Panc1 (cell line): ENCODE measurements around the gene NSDHL. TPM values are rescaled to one million over a fixed set of nuclear protein-coding genes. Genes with fewer than 3 reads are reported as not detected.

Source experiments
- ATAC-seq: fragments of 200-7000 bp; cut with Tn5 transposase; 2 replicates; pipeline ENCODE4 v1.9.1; 2020; ENCODE audit warnings: mild to moderate bottlenecking, moderate library complexity
- BruUV-seq: library from RNA; stranded (reverse); fragments of 400-500 nt; replicated peaks from 2 replicates; lab custom pipeline; 2021; lab: Mats Ljungman, UMichigan
- CTCF ChIA-PET: fragments of 300-600 bp; sonication (Branson Sonifier 250); formaldehyde crosslinking; loops from one replicate; lab custom pipeline; 2022; ENCODE audit warnings: antibody characterized with exemption; lab: Charles Lee
- POLR2A ChIA-PET: fragments of 300-600 bp; sonication (Branson Sonifier 250); formaldehyde crosslinking; loops from one replicate; lab custom pipeline; 2022; ENCODE audit warnings: antibody characterized with exemption; lab: Charles Lee
- DNase-seq: peaks from one replicate; pipeline ENCODE4 v3.0.0-alpha.2; 2010; ENCODE audit warnings: low read depth, low spot score
- H3K27ac ChIP-seq: 2 replicates; pipeline ENCODE4 v1.5.1; 2011; ENCODE audit warnings: mild to moderate bottlenecking, low read length, inconsistent platforms
- H3K27me3 ChIP-seq: fragments of 200-500 bp; sonication (Bioruptor generic); 2 replicates; pipeline ENCODE4 v1.6.0; 2014; ENCODE audit warnings: low read length, inconsistent platforms; ENCODE audit not compliant: control insufficient read depth, insufficient read depth
- H3K36me3 ChIP-seq: fragments of 200-500 bp; sonication (Bioruptor generic); 2 replicates; pipeline ENCODE4 v1.5.1; 2014; ENCODE audit warnings: inconsistent platforms, mild to moderate bottlenecking, low read length, moderate library complexity; ENCODE audit not compliant: control insufficient read depth, insufficient read depth
- H3K4me1 ChIP-seq: 2 replicates; pipeline ENCODE4 v1.5.1; 2011; ENCODE audit warnings: inconsistent platforms, mild to moderate bottlenecking, low read length, moderate library complexity; ENCODE audit not compliant: control insufficient read depth, insufficient read depth
- H3K4me3 ChIP-seq, 2 experiments: 2 replicates each; pipeline ENCODE4 v1.5.1; 2011 to 2012; ENCODE audit warnings: low read depth in 2 of 2, low read length in 2 of 2, mild to moderate bottlenecking in 2 of 2, inconsistent platforms in 1 of 2, moderate library complexity in 1 of 2
- H3K9me3 ChIP-seq: fragments of 200-500 bp; sonication (Bioruptor generic); 2 replicates; pipeline ENCODE4 v1.5.1; 2014; ENCODE audit warnings: low read depth, mild to moderate bottlenecking, inconsistent platforms, low read length, moderate library complexity; ENCODE audit not compliant: control insufficient read depth, insufficient read depth
- POLR2AphosphoS5 ChIP-seq: IDR thresholded peaks from 2 replicates; pipeline ENCODE4 v1.6.1; 2012; ENCODE audit warnings: mild to moderate bottlenecking, low read depth, low read length, moderate library complexity
- SIN3A ChIP-seq: IDR thresholded peaks from 2 replicates; pipeline ENCODE4 v1.6.1; 2012; ENCODE audit warnings: low read depth, mild to moderate bottlenecking, low read length, moderate library complexity, borderline replicate concordance; ENCODE audit not compliant: insufficient read depth
- TCF7L2 ChIP-seq: IDR thresholded peaks from 2 replicates; pipeline ENCODE4 v1.6.1; 2011; ENCODE audit warnings: mild to moderate bottlenecking, low read depth, low read length, inconsistent platforms
- in situ Hi-C: cut with HindIII; loops from 2 replicates; pipeline ENCODE4 v1.10.0; 2016; ENCODE audit warnings: low sequenced_read_pairs, low pct_unique_long_range_greater_than_20kb
- intact Hi-C: fragments of 100-400 bp; cut with micrococcal nuclease; formaldehyde crosslinking; loops from one replicate; pipeline ENCODE4 v1.10.0; 2022; ENCODE audit not compliant: unreplicated experiment
- total RNA-seq: library from RNA; stranded (reverse); gene quantifications from one replicate; pipeline ENCODE4 v1.2.1, GENCODE V29; 2021; ENCODE audit not compliant: unreplicated experiment
- TF ChIP-seq, protein P1 (sequence below): fragments of 450-650 bp; IDR thresholded peaks from 2 replicates; pipeline ENCODE4 v1.5.1; 2017; ENCODE audit warnings: mild to moderate bottlenecking
- TF ChIP-seq, protein P2 (sequence below), 2 experiments: IDR thresholded peaks; 2 replicates each; pipeline ENCODE4 v1.6.1; 2011 to 2012; ENCODE audit warnings: low read depth in 2 of 2, control low read depth in 1 of 2, low read length in 1 of 2, mild to moderate bottlenecking in 1 of 2, moderate library complexity in 1 of 2; ENCODE audit not compliant: insufficient read depth in 1 of 2

NSDHL gene
- total RNA-seq, 1 experiment from 2014 or later, result 75.0 TPM

- Histone ChIP-seq H3K9me3 (no peaks in the 10 kb centered on the region), H3K4me1 (no peaks in the 10 kb centered on the region), H3K4me3 (no peak overlapping the region), H3K27ac (no peak overlapping the region), H3K27me3 (no peaks in the 10 kb centered on the region), H3K36me3 (no peaks in the 10 kb centered on the region)
- ChIA-PET POLR2A (interaction anchor here (0.6 kb wide), 1 partner anchor 15 kb away, joined by 4 read pairs; no protein-coding TSS in a partner anchor), CTCF (no interaction called here)
- TF ChIP-seq TCF7L2, result no peak
- TF ChIP-seq, protein P1, sequence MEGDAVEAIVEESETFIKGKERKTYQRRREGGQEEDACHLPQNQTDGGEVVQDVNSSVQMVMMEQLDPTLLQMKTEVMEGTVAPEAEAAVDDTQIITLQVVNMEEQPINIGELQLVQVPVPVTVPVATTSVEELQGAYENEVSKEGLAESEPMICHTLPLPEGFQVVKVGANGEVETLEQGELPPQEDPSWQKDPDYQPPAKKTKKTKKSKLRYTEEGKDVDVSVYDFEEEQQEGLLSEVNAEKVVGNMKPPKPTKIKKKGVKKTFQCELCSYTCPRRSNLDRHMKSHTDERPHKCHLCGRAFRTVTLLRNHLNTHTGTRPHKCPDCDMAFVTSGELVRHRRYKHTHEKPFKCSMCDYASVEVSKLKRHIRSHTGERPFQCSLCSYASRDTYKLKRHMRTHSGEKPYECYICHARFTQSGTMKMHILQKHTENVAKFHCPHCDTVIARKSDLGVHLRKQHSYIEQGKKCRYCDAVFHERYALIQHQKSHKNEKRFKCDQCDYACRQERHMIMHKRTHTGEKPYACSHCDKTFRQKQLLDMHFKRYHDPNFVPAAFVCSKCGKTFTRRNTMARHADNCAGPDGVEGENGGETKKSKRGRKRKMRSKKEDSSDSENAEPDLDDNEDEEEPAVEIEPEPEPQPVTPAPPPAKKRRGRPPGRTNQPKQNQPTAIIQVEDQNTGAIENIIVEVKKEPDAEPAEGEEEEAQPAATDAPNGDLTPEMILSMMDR, result no peak
- TF ChIP-seq POLR2AphosphoS5, result no peak
- TF ChIP-seq, protein P2, sequence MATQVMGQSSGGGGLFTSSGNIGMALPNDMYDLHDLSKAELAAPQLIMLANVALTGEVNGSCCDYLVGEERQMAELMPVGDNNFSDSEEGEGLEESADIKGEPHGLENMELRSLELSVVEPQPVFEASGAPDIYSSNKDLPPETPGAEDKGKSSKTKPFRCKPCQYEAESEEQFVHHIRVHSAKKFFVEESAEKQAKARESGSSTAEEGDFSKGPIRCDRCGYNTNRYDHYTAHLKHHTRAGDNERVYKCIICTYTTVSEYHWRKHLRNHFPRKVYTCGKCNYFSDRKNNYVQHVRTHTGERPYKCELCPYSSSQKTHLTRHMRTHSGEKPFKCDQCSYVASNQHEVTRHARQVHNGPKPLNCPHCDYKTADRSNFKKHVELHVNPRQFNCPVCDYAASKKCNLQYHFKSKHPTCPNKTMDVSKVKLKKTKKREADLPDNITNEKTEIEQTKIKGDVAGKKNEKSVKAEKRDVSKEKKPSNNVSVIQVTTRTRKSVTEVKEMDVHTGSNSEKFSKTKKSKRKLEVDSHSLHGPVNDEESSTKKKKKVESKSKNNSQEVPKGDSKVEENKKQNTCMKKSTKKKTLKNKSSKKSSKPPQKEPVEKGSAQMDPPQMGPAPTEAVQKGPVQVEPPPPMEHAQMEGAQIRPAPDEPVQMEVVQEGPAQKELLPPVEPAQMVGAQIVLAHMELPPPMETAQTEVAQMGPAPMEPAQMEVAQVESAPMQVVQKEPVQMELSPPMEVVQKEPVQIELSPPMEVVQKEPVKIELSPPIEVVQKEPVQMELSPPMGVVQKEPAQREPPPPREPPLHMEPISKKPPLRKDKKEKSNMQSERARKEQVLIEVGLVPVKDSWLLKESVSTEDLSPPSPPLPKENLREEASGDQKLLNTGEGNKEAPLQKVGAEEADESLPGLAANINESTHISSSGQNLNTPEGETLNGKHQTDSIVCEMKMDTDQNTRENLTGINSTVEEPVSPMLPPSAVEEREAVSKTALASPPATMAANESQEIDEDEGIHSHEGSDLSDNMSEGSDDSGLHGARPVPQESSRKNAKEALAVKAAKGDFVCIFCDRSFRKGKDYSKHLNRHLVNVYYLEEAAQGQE (IDR thresholded peaks at IDR 0.05; ENCODE audit: insufficient read depth in 1 of 2, low read depth in 2 of 2, low read length in 1 of 2), result no peak
- no TSS peak for BruUV-seq
- intact Hi-C loops (no loop called here), in situ Hi-C loops (no loop called here)
- DNase-seq (no peak), ATAC-seq (no peak; the same call in 1 of the 2 replicates)
Observed at GRCh38 chrX:152878976-152879755, 48.3 kb downstream of the NSDHL start.

DNA sequence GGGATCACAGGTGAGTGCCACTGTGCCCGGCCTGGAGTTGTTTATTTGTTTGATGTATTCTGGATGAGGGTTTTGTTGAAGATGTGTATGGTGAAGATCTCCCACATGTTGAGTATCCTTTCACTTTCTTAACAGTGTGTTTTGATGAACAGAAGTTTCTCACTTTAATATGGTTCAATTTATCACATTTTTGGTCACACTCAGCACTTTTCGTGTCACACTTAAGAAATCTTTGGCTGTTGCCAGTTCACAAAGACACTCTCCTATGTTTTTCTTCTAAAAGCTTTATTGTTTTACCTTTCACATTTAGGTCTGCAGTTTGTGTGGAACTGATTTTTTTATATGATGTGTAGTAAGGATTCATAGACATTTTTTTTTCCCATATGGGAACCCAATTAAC is 50.4 kb downstream of the NSDHL start:
- Histone ChIP-seq H3K27ac (no peak overlapping the region), H3K9me3 (no peaks in the 10 kb centered on the region), H3K27me3 (no peaks in the 10 kb centered on the region), H3K4me3 (no peak overlapping the region), H3K36me3 (no peaks in the 10 kb centered on the region), H3K4me1 (no peaks in the 10 kb centered on the region)
- in situ Hi-C loops (no loop called here), intact Hi-C loops (no loop called here)
- ATAC-seq, result no peak
- ChIA-PET CTCF (no interaction called here), POLR2A (no interaction called here)
- no peak for TF ChIP-seq SIN3A
- no peak for TF ChIP-seq POLR2AphosphoS5
- TF ChIP-seq, protein P2 (IDR thresholded peaks at IDR 0.05; ENCODE audit: insufficient read depth in 1 of 2, low read depth in 2 of 2, low read length in 1 of 2), result no peak
- no peak for TF ChIP-seq TCF7L2
- TF ChIP-seq, protein P1, result no peak
- BruUV-seq, result no TSS peak
- DNase-seq, result no peak
